Mesenteric fat pad (tissue), 1 donor: ENCODE measurements around the gene FBLN2. TPM values are rescaled to one million over a fixed set of nuclear protein-coding genes. Genes with fewer than 3 reads are reported as not detected.
"Not testable (repeated sequence)": the region's sequence is repeated elsewhere in the genome, so short reads cannot be mapped to it uniquely, and the experiment has no call there.

ENCODE experiments used
- DNase-seq: peaks from one replicate; pipeline ENCODE4 v3.0.0-alpha.2; 2020; ENCODE audit warnings: low spot score
- long read RNA-seq: library from polyadenylated mRNA; unstranded; transcript quantifications from one replicate; pipeline ENCODE4 v2.0.0, GENCODE V29; 2020
- total RNA-seq: library from RNA; stranded (reverse); fragmentation: NEBNext Ultra II Directional; extraction: Animal tissue kit (Norgen Biotek cat#: 25700); gene quantifications from one replicate; pipeline ENCODE4 v1.2.1, GENCODE V29; 2021
- donor health status: DM: yes; HTN: yes; CAD: no.

The FBLN2 gene
- total RNA-seq: 269 TPM
- long read RNA-seq, full-length matches to known transcripts: 79 of 484 reads
- long read RNA-seq, partial matches to known transcripts: 357 of 484 reads
- long read RNA-seq, other reads (novel, unspliced or antisense): 48 of 484 reads

DNA sequence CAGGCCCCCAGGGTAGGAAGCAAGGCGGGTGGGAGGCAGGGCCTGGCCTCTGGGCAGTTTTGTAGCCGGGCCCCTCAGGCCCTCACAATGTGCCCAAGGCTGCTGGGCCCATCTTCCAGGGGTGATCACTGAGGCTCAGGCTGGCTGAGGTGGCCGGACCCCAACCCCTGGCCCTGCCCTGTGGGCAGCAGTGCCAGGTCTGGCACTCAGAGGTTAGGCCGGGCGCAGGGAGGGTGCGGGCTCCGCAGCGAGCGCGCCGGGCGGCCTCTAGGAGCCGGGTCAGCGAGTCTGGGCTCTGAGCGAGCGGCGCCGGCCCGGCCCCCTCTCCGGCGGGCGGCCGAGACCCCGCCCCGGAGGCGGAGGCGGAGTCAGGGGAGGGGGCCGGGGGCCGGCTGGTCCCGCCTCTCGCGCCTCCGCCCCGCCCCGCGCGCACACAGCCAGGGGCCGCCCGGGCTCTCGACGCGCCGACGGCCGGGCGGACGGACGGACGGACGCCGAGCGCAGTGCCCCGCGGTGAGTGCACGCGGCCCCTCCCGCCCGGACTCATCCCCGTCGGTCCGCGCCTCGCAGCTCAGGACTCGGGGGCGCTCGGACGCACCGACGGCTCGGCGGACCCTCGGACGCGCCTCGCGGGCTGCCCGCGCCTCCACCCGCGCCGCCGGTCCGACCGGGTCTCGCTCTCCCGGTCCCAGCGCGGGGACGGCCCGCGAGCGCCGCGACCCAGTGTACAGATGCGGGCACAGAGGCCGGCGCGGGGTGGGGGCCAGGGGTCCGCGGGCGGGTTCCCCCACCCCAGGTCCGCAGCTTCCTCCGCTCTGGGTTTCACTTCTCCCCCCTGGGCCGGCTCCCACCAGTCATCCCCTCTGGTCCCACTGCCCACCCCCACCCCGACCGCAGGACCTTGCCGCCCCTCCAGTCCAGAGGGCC lies at the start of gene FBLN2:
FBLN2 (plus strand) TSS at position 430 of the 927 bp plus-strand sequence. CDS start 21,231 bp downstream, outside the sequence.
- DNase-seq: no peak

DNA sequence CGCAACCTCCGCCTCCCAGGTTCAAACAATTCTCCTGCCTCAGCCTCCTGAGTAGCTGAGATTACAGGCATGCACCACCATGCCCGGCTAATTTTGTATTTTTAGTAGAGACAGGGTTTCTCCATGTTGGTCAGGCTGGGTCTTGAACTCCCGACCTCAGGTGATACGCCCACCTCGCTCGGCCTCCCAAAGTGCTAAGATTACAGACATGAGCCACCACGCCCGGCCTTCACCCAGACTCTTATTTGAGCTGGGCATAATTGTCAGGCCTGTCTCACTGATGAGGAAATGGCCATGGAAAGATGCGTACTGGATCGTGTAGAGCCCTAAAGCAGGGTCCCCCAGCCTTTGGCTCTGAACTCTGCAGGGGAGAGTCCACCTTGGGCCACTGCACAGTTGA lies 49.7 kb upstream of the FBLN2 start:
- not testable (repeated sequence) for DNase-seq

DNA sequence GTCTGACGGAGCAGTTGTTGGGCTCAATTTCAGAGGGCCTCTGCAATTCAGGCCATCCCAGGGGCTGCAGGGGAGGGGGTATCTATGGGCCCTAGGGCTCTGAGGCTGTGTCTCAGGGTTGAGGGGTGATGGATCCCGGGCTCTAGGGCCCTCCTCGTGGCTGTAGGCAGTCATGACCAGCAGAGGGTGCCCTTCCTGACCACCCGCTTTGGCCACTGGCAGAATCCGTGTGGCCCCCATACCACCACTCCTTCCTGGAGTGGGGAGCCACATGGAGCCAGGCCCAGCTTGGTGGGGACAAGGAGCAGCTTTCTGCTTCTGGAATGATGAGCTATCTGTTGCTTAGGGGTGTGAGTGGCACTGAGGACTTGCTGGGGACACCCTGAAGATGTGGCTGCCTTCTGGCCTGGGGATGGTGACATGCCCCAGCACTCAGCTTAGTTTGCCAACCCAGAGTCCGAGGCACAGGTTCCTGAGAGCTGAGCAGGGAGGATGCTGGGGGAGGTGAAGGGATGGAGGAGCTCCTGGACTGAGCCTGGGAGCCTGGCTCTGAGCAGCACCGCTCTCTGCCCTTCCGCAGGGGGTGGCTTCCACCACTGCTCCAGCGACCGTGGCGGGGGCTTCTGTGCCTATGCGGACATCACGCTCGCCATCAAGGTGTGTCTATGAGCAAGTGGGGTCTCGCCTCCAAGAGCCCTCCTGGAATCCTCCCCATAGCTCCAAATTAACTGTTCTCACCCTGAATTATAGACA lies 48.6 kb upstream of the FBLN2 start:
- no peak for DNase-seq

DNA sequence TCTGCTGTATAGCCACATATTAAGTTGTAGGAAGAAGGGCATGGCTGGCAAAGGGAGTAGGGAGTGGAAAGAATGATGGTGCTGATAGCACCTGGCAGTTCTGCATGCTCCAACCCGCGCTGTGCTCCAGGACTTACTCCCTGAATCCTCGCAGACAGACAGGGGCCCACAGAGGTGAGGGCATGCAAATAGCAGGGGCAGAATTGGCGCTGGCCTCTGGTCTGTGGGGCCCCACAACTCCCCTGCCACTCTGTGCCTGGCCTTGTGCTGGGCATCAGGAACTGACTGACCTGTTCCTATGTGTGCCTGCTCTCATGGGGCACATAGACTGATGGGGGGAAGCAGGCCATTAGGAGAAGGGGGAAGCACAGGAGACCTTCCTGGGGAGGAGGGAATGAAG lies 47.9 kb upstream of the FBLN2 start:
- no peak for DNase-seq

DNA sequence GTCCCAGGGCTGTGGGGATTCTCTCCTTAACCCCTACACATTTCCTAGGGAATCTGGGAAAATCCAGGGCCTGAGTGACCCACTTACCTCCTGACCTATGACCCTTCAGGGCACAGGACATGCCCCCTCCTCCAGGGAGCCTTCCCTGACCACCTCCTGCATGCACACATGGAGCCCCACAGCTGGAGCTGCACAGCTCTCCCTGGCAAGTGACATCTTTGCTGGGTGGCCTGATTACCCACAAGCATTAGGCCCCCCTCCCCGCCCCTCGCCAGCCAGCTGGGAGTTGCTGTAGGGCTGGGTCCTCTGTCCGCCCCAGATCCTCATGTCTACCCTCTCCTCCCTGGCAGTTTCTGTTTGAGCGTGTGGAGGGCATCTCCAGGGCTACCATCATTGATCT lies 47.4 kb upstream of the FBLN2 start:
- DNase-seq: no peak

DNA sequence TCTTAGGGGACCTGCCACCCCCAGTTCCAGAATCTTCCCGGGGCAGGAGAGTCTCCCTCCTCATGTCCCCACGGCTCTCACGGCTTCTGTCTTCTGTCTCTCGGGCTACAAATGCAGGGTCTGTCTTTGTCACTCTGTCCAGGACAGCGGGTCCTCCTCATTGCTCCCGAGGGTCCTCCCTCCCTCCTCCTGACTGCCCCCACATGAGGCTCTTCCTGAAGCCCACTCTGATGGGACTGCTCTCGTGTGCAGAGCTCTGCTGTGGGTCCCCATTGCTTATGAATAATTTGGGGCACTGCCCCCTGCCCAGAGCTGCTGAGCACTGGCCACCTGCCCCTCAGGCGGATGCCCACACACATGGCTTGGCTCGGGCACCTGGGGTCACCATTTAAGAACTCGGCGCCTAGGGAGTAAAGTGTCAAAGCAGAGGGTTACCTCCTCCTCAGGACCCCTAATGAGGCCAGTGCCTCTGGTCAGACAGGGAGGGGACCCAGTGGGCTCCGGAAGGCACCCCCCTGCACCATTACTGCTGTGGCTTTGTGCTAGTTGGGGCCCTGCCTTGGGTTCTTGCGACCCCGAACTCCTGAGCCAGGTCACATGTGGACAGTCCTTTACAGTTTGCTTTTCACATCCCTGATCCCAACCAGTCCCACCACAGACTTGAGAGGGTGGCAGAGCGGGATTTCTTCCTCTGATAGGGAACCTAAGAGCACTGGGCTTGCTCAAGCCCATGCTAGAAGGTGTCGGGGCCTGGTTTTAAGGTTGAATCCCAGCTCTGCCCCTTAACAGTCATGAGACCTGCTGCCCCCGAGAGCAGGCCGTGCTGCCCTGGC lies 46.8 kb upstream of the FBLN2 start:
- no peak for DNase-seq

DNA sequence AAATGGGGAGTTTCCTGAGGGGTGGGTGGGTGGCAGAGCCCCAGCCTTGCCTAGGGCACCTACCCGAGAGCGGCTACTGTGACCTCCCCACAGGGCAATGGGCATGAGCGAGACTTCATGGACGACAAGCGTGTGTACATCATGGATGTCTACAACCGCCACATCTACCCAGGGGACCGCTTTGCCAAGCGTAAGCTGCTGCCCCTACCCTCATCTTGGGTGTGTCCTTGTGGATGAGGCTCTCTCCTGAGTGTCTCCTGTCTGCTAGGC lies 46.2 kb upstream of the FBLN2 start:
- DNase-seq: no peak

DNA sequence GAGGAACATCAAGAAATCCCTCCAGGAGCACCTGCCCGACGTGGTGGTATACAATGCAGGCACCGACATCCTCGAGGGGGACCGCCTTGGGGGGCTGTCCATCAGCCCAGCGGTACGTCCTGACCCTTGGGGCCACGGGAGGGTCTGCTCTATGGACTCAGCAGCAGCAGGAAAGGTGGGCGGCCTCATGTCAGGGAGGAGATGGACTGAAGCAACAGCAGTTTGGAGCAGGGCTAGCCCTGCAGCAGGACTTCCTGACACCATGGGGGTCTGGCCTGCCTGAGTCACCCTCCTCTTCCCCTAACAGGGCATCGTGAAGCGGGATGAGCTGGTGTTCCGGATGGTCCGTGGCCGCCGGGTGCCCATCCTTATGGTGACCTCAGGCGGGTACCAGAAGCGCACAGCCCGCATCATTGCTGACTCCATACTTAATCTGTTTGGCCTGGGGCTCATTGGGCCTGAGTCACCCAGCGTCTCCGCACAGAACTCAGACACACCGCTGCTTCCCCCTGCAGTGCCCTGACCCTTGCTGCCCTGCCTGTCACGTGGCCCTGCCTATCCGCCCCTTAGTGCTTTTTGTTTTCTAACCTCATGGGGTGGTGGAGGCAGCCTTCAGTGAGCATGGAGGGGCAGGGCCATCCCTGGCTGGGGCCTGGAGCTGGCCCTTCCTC lies 44.6 kb upstream of the FBLN2 start:
- DNase-seq: no peak

DNA sequence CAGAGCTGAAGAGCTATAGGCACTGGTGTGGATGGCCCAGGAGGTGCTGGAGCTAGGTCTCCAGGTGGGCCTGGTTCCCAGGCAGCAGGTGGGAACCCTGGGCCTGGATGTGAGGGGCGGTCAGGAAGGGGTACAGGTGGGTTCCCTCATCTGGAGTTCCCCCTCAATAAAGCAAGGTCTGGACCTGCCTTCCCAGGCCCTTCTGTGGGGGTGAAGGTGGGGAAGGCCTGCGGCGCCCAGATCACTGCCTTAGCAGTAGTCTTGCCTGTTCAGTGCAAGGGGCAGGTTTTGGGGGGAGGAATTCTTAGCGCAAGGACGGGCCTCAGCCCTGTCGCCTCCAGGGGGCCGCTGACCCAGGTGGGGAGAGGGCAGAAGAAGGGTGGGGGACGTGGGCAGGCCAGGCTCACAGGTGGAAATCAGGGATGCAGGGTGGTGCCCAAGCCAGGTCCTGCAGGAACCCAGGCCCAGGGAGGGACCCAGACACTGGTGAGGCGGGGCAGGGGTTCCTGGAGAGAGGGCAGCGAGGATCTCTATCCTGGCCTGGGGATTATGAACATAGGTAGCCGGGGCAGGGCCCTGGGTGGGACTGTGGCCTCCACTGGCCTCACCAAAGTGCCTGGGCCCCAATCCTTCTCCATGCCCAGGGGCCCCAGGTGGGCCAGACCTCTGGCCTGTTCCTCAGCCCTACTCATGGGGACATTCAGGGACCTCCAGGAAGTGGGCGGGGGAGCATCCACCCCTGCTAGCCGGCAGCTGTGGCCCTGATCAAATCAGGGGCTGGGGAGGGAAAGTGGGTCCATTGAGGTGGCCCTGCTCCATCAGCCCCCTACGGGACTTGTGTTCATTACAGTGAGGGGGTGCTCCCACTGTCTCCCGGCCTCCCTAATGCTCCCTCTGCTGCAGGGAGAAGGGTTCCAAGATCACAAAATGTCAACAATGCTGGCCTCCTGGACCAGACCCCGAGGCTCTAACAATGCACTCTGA lies 43.5 kb upstream of the FBLN2 start:
- DNase-seq: no peak

DNA sequence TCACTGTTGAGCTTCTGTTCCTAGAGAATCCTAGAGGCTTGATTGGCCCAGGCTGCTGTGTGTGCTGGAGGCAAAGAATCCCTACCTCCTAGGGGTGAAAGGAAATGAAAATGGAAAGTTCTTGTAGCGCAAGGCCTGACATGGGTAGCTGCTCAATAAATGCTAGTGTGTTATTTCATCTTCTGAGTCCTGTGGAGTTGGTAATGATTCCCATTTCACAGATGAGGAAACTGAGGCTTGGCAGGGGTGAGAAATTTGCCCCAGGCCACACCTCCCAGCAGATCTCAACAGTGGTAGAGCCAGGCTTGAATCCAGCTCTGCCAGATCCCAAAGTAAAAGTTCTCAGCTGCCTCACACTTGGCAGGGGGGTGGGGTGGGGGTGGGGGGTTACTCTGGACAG lies 42.7 kb upstream of the FBLN2 start:
- no peak for DNase-seq

DNA sequence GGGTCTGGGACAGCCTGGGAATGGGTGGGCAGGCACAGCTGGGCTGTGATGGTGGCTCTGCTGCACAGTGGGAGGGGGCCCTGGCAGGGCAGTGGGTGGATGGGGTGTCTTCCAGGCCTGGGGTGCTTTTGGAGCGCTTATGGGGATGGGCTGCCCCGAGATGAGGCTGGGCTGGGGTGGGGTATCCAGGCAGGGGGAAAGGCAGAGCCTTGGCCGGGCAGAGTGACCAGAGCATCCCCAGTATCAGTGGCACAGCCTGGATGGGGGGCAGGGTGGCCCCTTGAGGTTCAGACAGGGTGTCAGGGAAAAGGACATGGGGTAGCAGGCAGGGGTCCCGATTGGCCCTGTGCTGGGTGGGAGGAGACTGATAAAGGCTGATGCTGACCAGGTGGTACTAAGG lies 42.2 kb upstream of the FBLN2 start:
- no peak for DNase-seq

DNA sequence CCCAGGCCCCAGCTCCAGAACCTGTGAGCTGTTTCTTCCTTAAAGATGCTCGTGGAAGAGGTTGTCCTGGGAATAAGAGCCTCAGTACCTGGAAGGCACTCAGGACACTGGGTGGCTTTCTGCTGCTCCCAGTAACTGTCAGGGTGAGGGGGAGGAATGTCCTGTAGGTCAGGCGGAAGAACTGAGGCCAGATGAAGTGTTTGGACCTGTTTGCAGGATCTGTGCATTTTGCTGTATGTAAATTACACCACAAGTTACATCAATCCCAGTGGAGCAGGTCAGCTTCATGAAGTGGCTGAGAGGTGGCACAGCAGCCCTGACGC lies 41.7 kb upstream of the FBLN2 start:
- DNase-seq: no peak

DNA sequence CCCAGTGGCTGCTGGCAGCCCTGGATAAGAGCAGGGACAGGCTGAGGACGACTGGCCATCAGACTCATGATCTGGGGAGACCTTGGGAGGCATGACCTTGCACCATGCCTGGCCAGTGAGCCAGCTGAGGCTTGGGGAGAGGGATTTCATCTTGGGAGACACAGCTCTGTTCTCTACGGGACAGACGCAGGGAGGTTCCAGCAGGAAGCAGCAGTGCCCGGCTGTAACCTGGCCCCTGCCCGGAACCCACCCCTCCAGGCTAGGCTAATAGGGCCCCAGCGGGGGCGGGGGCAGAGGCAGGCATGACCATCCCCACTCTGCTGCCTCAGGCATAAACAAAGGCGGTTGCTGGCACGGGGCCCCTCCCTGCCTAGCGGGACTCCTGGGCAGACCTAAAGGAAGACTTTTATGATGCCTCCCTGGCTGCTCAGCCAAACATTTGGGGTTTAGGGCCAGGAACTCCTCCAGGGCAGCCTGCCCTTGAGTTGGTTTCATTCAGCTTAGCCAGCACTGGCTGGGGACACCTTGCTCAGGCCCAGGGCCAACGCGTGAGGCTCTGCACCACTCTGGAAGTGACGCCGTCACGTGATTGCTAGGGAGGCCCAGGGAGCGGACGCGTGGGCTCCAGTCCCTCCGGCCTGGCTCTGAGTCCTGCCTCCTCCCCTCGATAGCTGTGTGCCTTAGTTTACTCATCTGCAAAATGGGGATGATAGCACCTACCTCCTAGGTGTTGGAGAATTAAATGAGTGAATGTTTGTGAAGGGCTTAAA lies 41.2 kb upstream of the FBLN2 start:
- no peak for DNase-seq

DNA sequence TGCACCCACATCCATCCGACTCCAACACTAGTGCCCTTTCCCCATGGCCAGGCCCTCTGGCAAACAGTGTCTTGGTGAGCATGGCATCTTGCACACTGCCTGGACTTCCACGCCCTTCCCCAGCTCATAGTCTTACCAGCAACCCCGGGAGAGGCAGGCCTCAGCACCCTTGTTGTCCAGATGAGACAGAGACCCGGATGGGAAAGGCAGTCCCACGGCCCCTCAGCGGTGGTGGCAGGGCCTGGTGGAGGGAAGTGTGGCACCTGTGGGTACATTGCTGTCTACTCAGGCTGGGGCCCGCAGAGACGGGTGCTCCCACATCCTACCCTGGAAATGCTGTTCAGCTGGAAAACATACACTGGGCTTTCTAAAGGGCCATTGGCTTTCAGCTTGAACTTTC lies 40.4 kb upstream of the FBLN2 start:
- DNase-seq: no peak

DNA sequence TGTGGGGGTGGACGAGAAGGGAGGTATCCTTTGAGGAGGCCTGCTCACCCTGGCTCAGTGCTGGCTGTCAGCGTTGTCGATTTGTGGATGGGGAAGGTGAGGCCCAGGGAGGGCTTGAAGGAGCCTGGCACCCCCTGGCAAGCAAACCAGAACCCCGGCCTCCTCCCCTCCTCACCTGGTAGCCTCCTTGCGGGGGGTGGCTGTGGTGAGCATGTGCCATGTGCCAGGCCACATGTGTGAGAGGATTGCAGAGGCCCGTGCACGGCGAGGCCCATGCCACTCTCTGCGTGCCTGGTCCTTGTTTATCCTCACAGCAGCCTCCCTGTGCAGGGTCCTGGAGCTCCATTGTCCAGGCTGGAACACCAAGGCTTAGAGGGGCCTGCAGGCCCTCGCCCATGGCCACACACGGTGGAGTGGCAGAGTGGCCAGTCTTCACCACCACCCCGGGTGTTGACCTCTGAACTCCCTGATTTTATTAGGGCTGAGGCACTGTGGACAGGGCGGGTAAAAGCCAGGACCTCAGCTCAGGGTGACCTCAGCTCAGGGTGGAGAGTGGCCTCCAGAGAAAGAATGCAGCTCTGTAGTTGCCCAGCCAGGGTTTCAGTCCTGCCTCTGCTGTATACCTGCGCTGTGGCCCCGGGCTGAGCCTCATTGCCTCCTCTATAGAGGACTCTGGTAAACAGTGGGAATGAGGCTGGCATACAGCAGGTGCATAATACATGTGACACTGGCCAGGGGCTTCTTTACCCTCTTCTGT lies 39.7 kb upstream of the FBLN2 start:
- no peak for DNase-seq

DNA sequence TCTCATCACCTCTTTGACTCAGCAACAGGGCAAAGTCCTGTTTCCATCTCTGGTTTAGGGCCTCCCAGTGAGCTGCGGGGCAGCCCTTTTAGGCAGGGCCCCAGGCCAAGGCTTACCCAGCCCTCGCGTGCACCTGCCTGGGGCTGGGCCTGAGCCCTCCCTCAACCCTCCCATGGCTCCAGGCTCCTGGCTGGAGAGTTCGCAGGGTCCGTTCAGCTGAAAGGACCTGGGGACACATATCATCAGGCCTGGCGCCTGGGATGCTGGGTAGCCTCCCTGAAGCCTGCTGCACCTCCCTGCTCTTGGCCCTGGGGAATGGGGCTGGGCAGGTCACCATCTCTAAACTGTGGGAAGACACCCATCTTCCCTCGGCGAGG lies 39.1 kb upstream of the FBLN2 start:
- DNase-seq: no peak

DNA sequence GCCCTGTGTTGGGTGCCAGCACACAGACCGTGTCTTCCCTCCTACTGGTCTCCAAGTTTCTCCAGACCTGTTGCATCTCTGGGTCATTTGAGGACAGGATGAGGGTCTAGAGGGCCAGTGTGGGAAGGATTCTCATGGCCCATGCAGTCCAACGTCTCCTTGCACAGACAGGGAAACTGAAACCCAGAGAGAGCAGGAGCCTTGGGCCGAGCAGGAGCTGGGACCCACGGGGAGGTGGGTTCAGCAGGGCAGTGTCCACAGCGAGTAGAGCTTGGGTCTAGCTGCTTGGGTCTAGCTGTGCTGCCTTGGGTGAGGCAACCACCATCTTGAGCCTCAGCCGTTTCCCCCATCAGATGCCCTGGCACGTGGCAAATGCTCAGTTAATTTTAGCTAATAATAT lies 36.5 kb upstream of the FBLN2 start:
- DNase-seq: no peak
